B cell (primary cell): ENCODE measurements around the gene GRK1. TPM values are rescaled to one million over a fixed set of nuclear protein-coding genes. Genes with fewer than 3 reads are reported as not detected.

Source experiments
- ATAC-seq: fragments of 200-7000 bp; cut with Tn5 transposase; one replicate; pipeline ENCODE4 v1.10.0; 2021; ENCODE audit warnings: low read depth, mild to moderate bottlenecking, moderate number of reproducible peaks, moderate library complexity
- CTCF ChIA-PET: fragments of 350-600 bp; sonication (Branson Sonifier 250); formaldehyde crosslinking; loops from one replicate; lab custom pipeline; 2021; ENCODE audit warnings: antibody characterized with exemption, inconsistent platforms; lab: Charles Lee
- POLR2A ChIA-PET: fragments of 350-600 bp; sonication (Branson Sonifier 250); formaldehyde crosslinking; loops from one replicate; lab custom pipeline; 2021; ENCODE audit warnings: antibody characterized with exemption; lab: Charles Lee
- DNase-seq: peaks from one replicate; pipeline ENCODE4 v3.0.0; 2013
- H2AFZ ChIP-seq: 2 replicates; pipeline ENCODE4 v1.6.1; 2012; ENCODE audit warnings: mild to moderate bottlenecking, low read depth, low read length; ENCODE audit not compliant: insufficient read depth, poor library complexity, severe bottlenecking
- H3K27ac ChIP-seq, 2 donors: 1 replicate in 1 of 2; 2 replicates in 1 of 2; pipeline ENCODE4 v1.5.1; 2012 to 2013; ENCODE audit warnings: low read length in 2 of 2, mild to moderate bottlenecking in 2 of 2, moderate library complexity in 1 of 2
- H3K27me3 ChIP-seq, 4 experiments: fragments of 200-600 bp in 1 of 4; sonication (generic) in 1 of 4; replicated peaks in 1 of 4; 1 replicate in 2 of 4; 2 replicates in 2 of 4; pipeline versions ENCODE4 v1.6.1 to v1.7.0; 2013 to 2016; ENCODE audit warnings: low read length in 3 of 4, mild to moderate bottlenecking in 2 of 4, mixed read lengths in 1 of 4, moderate library complexity in 1 of 4; ENCODE audit not compliant: insufficient read depth in 4 of 4, control insufficient read depth in 3 of 4; ENCODE audit errors: control extremely low read depth in 1 of 4
- H3K36me3 ChIP-seq, 2 experiments: replicated peaks in 1 of 2; 1 replicate in 1 of 2; 2 replicates in 1 of 2; pipeline versions ENCODE4 v1.6.1 to v1.7.1; 2013; ENCODE audit warnings: low read length in 1 of 2; ENCODE audit not compliant: insufficient read depth in 2 of 2, control insufficient read depth in 1 of 2; ENCODE audit errors: control extremely low read depth in 1 of 2, extremely low read depth in 1 of 2
- H3K4me1 ChIP-seq, 2 donors: fragments of 200-600 bp in 1 of 2; sonication (generic) in 1 of 2; 1 replicate in 1 of 2; 2 replicates in 1 of 2; pipeline versions ENCODE4 v1.5.1 to v1.6.1; 2013 to 2017; ENCODE audit warnings: low read length in 2 of 2; ENCODE audit not compliant: control insufficient read depth in 2 of 2, insufficient read depth in 2 of 2
- H3K4me2 ChIP-seq: replicated peaks from 2 replicates; pipeline ENCODE3; 2012; ENCODE audit warnings: mild to moderate bottlenecking, low read depth, low read length; ENCODE audit not compliant: poor library complexity, severe bottlenecking
- H3K4me3 ChIP-seq, 5 experiments: fragments of 200-600 bp in 1 of 5; sonication (generic) in 1 of 5; 1 replicate in 3 of 5; 2 replicates in 2 of 5; pipeline versions ENCODE4 v1.5.1 to v1.7.0; 2011 to 2016; ENCODE audit warnings: low read length in 4 of 5, mild to moderate bottlenecking in 4 of 5, low read depth in 2 of 5, control low read depth in 1 of 5, moderate library complexity in 1 of 5; ENCODE audit not compliant: insufficient read depth in 1 of 5; ENCODE audit errors: control extremely low read depth in 1 of 5, extremely low read depth in 1 of 5
- H3K79me2 ChIP-seq: fragments of 200-600 bp; sonication (generic); one replicate; pipeline ENCODE4 v1.6.0; 2016; ENCODE audit warnings: low read length; ENCODE audit not compliant: control insufficient read depth, insufficient read depth
- H3K9ac ChIP-seq: fragments of 200-600 bp; sonication (generic); 2 replicates; pipeline ENCODE4 v1.6.1; 2017; ENCODE audit warnings: mild to moderate bottlenecking, low read length, moderate library complexity
- H3K9me3 ChIP-seq, 3 donors: one replicate each; pipeline versions ENCODE4 v1.6.1 to v1.7.1; 2013; ENCODE audit warnings: low read length in 2 of 3; ENCODE audit not compliant: control insufficient read depth in 2 of 3, insufficient read depth in 1 of 3; ENCODE audit errors: control extremely low read depth in 1 of 3
- H4K20me1 ChIP-seq: 2 replicates; pipeline ENCODE4 v1.6.0; 2012; ENCODE audit warnings: mild to moderate bottlenecking, low read length; ENCODE audit not compliant: insufficient read depth, control insufficient read depth, poor library complexity, severe bottlenecking
- H3K27ac Mint-ChIP-seq: one replicate; pipeline ENCODE4 v1.8.0; 2021; ENCODE audit warnings: mixed read lengths
- H3K27me3 Mint-ChIP-seq: one replicate; pipeline ENCODE4 v1.8.0; 2021; ENCODE audit warnings: mixed read lengths
- H3K4me1 Mint-ChIP-seq: one replicate; pipeline ENCODE4 v1.8.0; 2021; ENCODE audit warnings: mixed read lengths
- H3K4me3 Mint-ChIP-seq: one replicate; pipeline ENCODE4 v1.8.0; 2021; ENCODE audit warnings: mixed read lengths
- H3K9me3 Mint-ChIP-seq: one replicate; pipeline ENCODE4 v1.8.0; 2022; ENCODE audit warnings: mixed read lengths; ENCODE audit not compliant: insufficient read depth
- CTCF ChIP-seq: fragments of 200-600 bp; IDR thresholded peaks from one replicate; pipeline ENCODE4 v1.8.0; 2022; ENCODE audit warnings: antibody characterized with exemption, mild to moderate bottlenecking
- EZH2 ChIP-seq: IDR thresholded peaks from 2 replicates; pipeline ENCODE4 v1.6.1; 2012; ENCODE audit warnings: borderline replicate concordance, low read depth, mild to moderate bottlenecking, moderate library complexity, low read length; ENCODE audit not compliant: insufficient read depth, poor library complexity, severe bottlenecking
- WGBS: methylation state at CpG from one replicate; pipeline ENCODE4 v1.1.5; 2013; ENCODE audit warnings: missing lambda C conversion rate; ENCODE audit not compliant: insufficient coverage; 5-methylcytosine and 5-hydroxymethylcytosine counted together
- intact Hi-C: fragments of 100-400 bp; cut with micrococcal nuclease; formaldehyde crosslinking; loops from one replicate; pipeline ENCODE4 v1.10.0; 2022
- polyA plus RNA-seq: library from polyadenylated mRNA; depleted of rRNA; stranded (reverse); fragments of >200 nt; gene quantifications from 2 replicates; pipeline ENCODE4 v1.2.3, GENCODE V29; 2012
- total RNA-seq, 2 donors: library from RNA; stranded (reverse); fragments of 120-200 nt in 1 of 2; gene quantifications; 1 replicate in 1 of 2; 2 replicates in 1 of 2; pipeline versions ENCODE4 v1.2.3 to v1.2.4, GENCODE V29; 2013 to 2022

GRK1 gene
- total and polyA plus RNA-seq, 2 donors (not counting 1 experiment from before 2014, with no cell fraction given) = not detected

DNA sequence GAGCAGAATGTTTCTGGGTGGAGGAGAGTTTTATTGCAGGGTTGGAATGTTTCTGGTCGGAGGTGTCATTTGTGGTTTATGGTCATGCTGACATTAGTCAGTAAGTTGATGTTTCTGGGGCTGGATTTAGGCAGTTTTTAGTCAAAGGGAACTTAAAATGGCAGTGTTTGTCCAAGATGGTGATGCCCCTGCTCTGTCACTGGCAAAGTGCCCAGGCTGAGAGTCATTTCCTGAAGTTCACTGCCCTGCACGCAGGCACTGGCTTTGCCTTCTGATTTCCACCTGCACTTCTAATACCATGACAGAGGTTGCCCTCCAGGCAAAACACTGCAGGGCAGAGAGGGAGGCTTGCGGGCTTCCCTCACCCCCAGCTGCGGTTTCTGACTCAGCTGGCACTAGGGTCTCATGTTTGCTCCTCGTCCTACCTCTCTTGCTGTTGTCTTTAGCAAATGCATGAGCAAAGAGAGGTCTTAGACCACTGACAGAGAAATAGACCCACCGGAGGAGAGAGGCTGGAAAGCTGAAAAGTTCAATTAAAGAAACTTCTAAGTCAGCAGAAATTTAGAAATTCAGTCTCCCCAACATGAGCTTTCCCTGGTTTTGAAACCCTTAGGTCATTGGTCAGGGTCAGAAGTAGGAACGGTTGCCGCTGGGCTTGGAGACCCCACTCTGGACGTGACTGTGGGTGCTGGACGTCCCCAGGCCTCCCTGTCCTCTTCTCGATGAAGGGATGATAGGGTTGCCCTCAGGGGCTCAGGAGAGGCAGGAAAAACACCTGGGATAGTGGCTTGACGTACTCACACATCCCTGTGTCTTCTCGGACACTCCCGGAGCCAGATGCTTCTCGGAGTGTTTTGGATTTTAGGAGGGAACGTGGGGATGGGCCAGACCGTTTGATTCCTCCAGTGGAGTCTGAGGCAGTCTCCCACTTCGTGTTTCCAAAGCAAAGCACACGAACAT lies 118.3 kb downstream of the GRK1 start:
- Histone ChIP-seq H3K4me1 (no peaks in the 10 kb centered on the region), H3K4me3 (no peak overlapping the region), H3K9me3 (no peaks in the 10 kb centered on the region), H2AFZ (no peak overlapping the region), H3K36me3 (no peaks in the 10 kb centered on the region), H3K9ac (no peak overlapping the region), H3K27me3 (peaks cover 0 to 3% (median 0%) of the 10 kb centered on the region in 4 experiments), H3K79me2 (no peaks in the 10 kb centered on the region), H4K20me1 (no peaks in the 10 kb centered on the region), H3K4me2 (no peak overlapping the region), H3K27ac (no peak overlapping the region)
- Mint-ChIP-seq H3K4me1 (no peaks in the 10 kb centered on the region), H3K4me3 (no peak overlapping the region), H3K27me3 (peaks cover 27% of the 10 kb centered on the region), H3K27ac (no peak overlapping the region), H3K9me3 (no peaks in the 10 kb centered on the region)
- no peak for DNase-seq
- ChIA-PET POLR2A (no interaction called here), CTCF (no interaction called here)
- intact Hi-C loops = no loop called here
- no peak for TF ChIP-seq CTCF
- no peak for TF ChIP-seq EZH2
- no peak for ATAC-seq
- 84% methylated on average over 19 of the region's 19 CpGs for WGBS

- no peak overlapping the region for H3K9ac ChIP-seq
- H3K4me1 Mint-ChIP-seq = no peaks in the 10 kb centered on the region
- TF ChIP-seq CTCF (no peak), EZH2 (no peak)
- no peak overlapping the region for H3K27ac ChIP-seq
- ChIA-PET CTCF (no interaction called here), POLR2A (no interaction called here)
- no peaks in the 10 kb centered on the region for H3K9me3 ChIP-seq
- no peak overlapping the region for H3K27ac Mint-ChIP-seq
- 72% methylated on average over 11 of the region's 17 CpGs for WGBS
- intact Hi-C loops = no loop called here
- no peak for ATAC-seq
- H3K4me2 ChIP-seq = no peak overlapping the region
- H3K4me1 ChIP-seq = no peaks in the 10 kb centered on the region
- H3K9me3 Mint-ChIP-seq = no peaks in the 10 kb centered on the region
- peaks cover 0 to 3% (median 0%) of the 10 kb centered on the region in 4 experiments for H3K27me3 ChIP-seq
- no peak overlapping the region for H3K4me3 Mint-ChIP-seq
- no peaks in the 10 kb centered on the region for H3K36me3 ChIP-seq
- DNase-seq = no peak
- no peaks in the 10 kb centered on the region for H4K20me1 ChIP-seq
- no peaks in the 10 kb centered on the region for H3K79me2 ChIP-seq
- H3K27me3 Mint-ChIP-seq = peaks cover 25% of the 10 kb centered on the region
- H2AFZ ChIP-seq = no peak overlapping the region
- no peak overlapping the region for H3K4me3 ChIP-seq
Observed at GRCh38 chr13:113786262-113786841, 119.3 kb downstream of the GRK1 start.
